Omental fat pad (tissue), 4 donors: ENCODE data around the gene HDAC11. TPM values are rescaled to one million over a fixed set of nuclear protein-coding genes. Genes with fewer than 3 reads are reported as not detected.
"Not testable (repeated sequence)": the region's sequence is repeated elsewhere in the genome, so short reads cannot be mapped to it uniquely, and the experiment has no call there.

ENCODE experiments used
- ATAC-seq: fragments of 150-250 bp; one replicate; pipeline ENCODE4 v1.9.1; 2016; ENCODE audit warnings: mild to moderate bottlenecking, moderate library complexity; ENCODE audit not compliant: low FRiP score
- DNase-seq: peaks from one replicate; pipeline ENCODE4 v3.0.0-alpha.2; 2019; ENCODE audit warnings: low spot score
- total RNA-seq, 4 donors: library from RNA; depleted of rRNA; stranded (reverse); fragments of >200 nt; gene quantifications; one replicate each; pipeline ENCODE4 v1.1.0, GENCODE V29; 2016
- TF ChIP-seq, protein P1 (sequence below), 3 donors: fragments of 450-650 bp; IDR thresholded peaks; one replicate each; pipeline ENCODE4 v1.5.1; 2016 to 2017; ENCODE audit warnings: antibody characterized with exemption in 3 of 3, mild to moderate bottlenecking in 3 of 3, moderate library complexity in 2 of 3

The HDAC11 gene, protein sequence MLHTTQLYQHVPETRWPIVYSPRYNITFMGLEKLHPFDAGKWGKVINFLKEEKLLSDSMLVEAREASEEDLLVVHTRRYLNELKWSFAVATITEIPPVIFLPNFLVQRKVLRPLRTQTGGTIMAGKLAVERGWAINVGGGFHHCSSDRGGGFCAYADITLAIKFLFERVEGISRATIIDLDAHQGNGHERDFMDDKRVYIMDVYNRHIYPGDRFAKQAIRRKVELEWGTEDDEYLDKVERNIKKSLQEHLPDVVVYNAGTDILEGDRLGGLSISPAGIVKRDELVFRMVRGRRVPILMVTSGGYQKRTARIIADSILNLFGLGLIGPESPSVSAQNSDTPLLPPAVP
- 10 to 100 TPM in 1 of 4 donors, 1 to 10 TPM in 3; 5.9 to 22.2 (median 9.3) TPM for total RNA-seq

- TF ChIP-seq, protein P1, sequence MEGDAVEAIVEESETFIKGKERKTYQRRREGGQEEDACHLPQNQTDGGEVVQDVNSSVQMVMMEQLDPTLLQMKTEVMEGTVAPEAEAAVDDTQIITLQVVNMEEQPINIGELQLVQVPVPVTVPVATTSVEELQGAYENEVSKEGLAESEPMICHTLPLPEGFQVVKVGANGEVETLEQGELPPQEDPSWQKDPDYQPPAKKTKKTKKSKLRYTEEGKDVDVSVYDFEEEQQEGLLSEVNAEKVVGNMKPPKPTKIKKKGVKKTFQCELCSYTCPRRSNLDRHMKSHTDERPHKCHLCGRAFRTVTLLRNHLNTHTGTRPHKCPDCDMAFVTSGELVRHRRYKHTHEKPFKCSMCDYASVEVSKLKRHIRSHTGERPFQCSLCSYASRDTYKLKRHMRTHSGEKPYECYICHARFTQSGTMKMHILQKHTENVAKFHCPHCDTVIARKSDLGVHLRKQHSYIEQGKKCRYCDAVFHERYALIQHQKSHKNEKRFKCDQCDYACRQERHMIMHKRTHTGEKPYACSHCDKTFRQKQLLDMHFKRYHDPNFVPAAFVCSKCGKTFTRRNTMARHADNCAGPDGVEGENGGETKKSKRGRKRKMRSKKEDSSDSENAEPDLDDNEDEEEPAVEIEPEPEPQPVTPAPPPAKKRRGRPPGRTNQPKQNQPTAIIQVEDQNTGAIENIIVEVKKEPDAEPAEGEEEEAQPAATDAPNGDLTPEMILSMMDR (IDR thresholded peaks at IDR 0.05): no peak
- DNase-seq: peak; percentile 87
- ATAC-seq: peak; percentile 99
These were observed at the start of gene HDAC11 for GRCh38 chr3:13479582-13480339. Gene HDAC11, plus strand, starts transcription at chr3:13480306. Its CDS starts 42 bp downstream, at chr3:13480348.

DNA sequence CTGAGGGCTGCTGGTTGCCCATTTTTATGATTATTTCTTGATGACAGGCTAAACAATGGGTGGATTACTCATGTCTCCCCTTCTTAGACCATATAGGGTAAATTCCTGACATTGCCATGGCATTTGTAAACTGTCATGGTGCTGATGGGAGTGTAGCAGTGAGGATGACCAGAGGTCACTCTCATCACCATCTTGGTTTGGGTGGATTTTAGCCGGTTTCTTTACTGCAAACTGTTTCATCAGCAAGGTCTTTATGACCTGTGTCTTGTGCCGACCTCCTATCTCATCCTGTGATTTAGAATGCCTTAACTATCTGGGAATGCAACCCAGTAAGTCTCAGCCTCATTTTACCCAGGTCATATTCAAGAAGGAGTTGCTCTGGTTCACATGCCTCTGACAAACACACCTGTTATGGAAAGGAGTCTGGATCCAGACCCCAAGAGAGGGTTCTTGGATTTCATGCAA, 49.7 kb upstream of the HDAC11 start:
- not testable (repeated sequence) for ATAC-seq, DNase-seq

DNA sequence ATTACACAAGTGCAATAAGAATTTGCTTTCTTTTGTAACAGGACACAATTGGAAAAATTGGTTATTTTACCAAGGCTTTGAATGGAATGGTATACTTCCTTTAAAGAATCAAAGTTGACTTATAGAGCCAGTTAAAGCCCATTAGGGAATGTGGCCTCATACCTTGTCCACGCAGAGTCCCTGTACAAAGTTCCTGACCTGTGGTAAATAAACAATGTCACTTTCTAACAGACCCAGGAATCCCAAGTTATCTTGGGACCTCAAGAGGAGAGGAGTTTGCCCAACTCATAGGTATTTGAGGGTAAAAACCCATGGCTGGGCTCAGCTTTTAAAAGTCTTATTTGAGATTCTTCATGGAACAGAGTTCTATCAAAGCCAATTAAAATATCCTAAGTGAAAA, 48.0 kb upstream of the HDAC11 start:
- DNase-seq (no peak), ATAC-seq (no peak)
- TF ChIP-seq, protein P1 (IDR thresholded peaks at IDR 0.05): no peak

DNA sequence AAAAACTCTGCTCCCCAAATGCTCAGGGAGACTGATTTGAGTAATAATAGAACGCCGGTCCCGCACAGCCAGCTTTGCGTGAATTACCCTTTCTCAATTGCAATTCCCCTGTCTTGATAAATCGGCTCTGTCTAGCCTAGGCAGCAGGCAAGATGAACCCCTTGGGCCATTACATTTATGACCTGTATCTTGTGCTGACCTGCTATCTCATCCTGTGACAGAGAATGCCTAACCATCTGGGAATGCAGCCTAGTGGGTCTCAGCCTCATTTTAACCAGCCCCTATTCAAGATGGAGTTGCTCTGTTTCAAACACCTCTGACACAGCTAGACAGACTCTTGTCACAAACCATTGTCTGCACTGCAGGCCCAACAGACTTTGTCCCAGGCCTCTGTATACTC, 46.2 kb upstream of the HDAC11 start:
- TF ChIP-seq, protein P1 (IDR thresholded peaks at IDR 0.05): no peak
- ATAC-seq (no peak), DNase-seq (no peak)

DNA sequence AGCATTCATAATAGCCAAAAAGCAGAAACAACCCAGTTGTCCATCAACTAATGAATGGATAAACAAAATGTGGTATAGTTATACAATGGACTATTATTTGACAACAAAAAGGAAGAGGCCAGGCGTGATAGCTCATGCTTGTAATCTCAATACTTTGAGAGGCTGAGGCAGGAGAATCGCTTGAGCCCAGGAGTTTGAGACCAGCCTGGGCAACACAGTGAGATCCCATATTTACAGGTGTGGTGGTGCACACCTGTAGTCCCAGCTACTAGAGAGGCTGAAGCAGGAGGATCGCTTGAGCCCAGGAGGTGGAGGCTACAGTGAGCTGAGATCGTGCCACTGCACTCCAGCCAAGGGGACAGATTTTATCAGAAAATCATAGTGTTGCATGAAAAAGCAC, 43.9 kb upstream of the HDAC11 start:
- not testable (repeated sequence) for ATAC-seq, DNase-seq

GRCh38 chr3:13440204-13440817, 39.8 kb upstream of the HDAC11 start:
- TF ChIP-seq, protein P1 (IDR thresholded peaks at IDR 0.05): no peak

DNA sequence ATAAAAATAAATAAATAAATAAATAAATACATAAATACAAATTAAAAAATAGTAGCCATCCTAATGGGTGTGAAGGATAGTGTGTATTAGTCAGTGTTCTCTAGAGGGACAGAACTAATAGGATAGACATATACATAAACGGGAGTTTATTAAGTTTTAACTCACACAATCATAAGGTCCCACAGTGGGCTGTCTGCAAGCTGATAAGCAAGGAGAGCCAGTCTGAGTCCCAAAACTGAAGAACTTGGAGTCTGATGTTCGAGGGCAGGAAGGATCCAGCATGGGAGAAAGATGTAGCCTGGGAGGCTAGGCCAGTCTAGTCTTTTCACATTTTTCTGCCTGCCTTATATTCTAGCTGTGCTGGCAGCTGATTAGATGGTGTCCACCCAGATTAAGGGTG, 37.2 kb upstream of the HDAC11 start:
- not testable (repeated sequence) for DNase-seq, ATAC-seq

More at GRCh38 chr3:13440204-13440817, 39.8 kb upstream of the HDAC11 start:
- ATAC-seq: no peak
- DNase-seq: no peak

DNA sequence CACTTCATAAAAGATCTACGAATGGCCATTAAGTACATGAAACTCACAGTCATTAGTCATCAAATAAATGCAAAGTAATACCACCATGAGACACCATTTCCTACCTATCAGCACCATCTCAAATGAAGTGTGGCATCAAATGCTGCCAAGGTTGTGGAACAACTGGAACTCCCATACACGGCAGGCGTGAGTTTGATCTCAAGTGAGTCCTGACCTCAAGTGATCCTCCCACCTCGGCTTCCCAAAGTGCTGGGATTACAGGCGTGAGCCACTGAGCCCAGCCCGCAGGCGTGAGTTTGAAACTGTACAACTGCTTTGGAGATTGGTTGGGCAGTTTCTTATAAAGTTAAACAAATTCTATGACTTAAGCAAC, 28.8 kb upstream of the HDAC11 start:
- no peak for ATAC-seq
- TF ChIP-seq, protein P1 (IDR thresholded peaks at IDR 0.05): no peak
- DNase-seq: no peak
